SJCRH30 (cell line): Measurements from ENCODE around the gene RNASEH1. TPM values are rescaled to one million over a fixed set of nuclear protein-coding genes. Genes with fewer than 3 reads are reported as not detected.
"Not testable (repeated sequence)": the region's sequence is repeated elsewhere in the genome, so short reads cannot be mapped to it uniquely, and the experiment has no call there.

Experiments
- DNase-seq, 2 experiments: peaks; one replicate each; pipeline ENCODE4 v3.0.0-alpha.2; 2015 to 2020
- H3K27ac ChIP-seq: fragments of 250-450 bp; sonication (Bioruptor Pico); 2 replicates; pipeline ENCODE4 v1.5.1; 2020; ENCODE audit warnings: mild to moderate bottlenecking, moderate library complexity
- H3K27me3 ChIP-seq: fragments of 250-450 bp; sonication (Bioruptor Pico); 2 replicates; pipeline ENCODE4 v1.5.1; 2020; ENCODE audit warnings: mild to moderate bottlenecking, moderate library complexity
- H3K36me3 ChIP-seq: fragments of 250-450 bp; sonication (Bioruptor Pico); 2 replicates; pipeline ENCODE4 v1.5.1; 2020; ENCODE audit warnings: mild to moderate bottlenecking, moderate library complexity
- H3K4me1 ChIP-seq: fragments of 250-450 bp; sonication (Bioruptor Pico); 2 replicates; pipeline ENCODE4 v1.5.1; 2020; ENCODE audit warnings: mild to moderate bottlenecking, moderate library complexity
- H3K4me3 ChIP-seq: fragments of 250-450 bp; sonication (Bioruptor Pico); 2 replicates; pipeline ENCODE4 v1.5.1; 2020; ENCODE audit warnings: mild to moderate bottlenecking, moderate library complexity
- H3K9me3 ChIP-seq: fragments of 250-450 bp; sonication (Bioruptor Pico); replicated peaks from 2 replicates; pipeline ENCODE4 v1.5.1; 2020; ENCODE audit warnings: mild to moderate bottlenecking, moderate library complexity
- total RNA-seq: library from RNA; depleted of rRNA; stranded (reverse); fragments of >200 nt; shearing (Covaris generic); gene quantifications from 2 replicates; pipeline ENCODE4 v1.2.3, GENCODE V29; 2014

The RNASEH1 gene
- total RNA-seq, 1 experiment from 2014 or later = 43.0 TPM

DNA sequence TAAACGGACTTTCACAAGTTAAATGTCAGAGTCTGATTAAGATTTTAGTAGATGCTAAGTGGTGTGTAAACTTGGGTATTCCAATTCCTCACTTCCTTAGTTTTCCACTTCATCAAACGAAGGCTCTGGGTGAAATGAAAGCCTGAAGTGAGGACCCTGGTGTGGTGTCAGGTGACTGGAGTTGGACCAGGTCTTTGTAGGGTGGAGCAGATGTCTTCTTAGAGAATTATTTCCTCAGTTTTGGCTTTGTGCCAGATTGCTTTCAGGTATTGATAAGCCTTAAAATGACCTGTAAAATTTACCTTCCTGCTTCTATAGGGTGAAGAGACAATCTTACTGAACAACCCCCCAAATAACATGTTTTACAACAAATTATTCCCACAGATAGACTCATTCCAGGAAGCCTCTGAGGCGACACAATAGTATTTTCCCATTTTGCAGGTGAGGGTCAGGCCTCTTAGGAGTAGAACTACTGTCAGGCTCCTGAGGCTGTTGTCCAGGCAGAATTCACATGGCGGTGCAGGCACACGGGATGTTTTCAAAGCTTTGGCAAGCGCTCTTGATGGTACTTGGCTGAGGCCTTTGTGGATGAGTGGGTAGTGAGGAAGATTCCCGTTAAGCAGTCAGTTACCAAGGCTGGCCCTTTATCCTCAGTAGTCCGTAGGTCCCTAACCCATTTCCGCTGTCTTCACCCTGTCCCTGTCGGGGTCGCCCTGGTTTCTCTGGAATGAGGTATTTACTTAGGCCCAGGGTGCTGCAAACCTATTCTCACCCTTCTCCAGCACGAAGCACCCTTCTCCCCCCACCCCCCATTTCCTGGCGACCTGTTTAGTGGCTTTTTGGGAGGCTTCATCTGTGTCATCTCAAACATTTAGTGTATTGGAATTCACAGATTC lies 23.5 kb upstream of the RNASEH1 start:
- Histone ChIP-seq H3K27me3 (no peaks in the 10 kb centered on the region), H3K4me1 (peaks cover 4% of the 10 kb centered on the region), H3K27ac (no peak overlapping the region), H3K4me3 (no peak overlapping the region), H3K9me3 (no peaks in the 10 kb centered on the region), H3K36me3 (peaks cover 75% of the 10 kb centered on the region)
- peak in 1 of 2 experiments; percentile 27 for DNase-seq

- peaks cover 87% of the 10 kb centered on the region for H3K36me3 ChIP-seq
- no peak overlapping the region for H3K27ac ChIP-seq
- H3K27me3 ChIP-seq = no peaks in the 10 kb centered on the region
- no peak overlapping the region for H3K4me3 ChIP-seq
- peaks cover 7% of the 10 kb centered on the region for H3K4me1 ChIP-seq
- no peaks in the 10 kb centered on the region for H3K9me3 ChIP-seq
- DNase-seq = no peak
Measured at GRCh38 chr2:3580449-3580848, 22.3 kb upstream of the RNASEH1 start.

DNA sequence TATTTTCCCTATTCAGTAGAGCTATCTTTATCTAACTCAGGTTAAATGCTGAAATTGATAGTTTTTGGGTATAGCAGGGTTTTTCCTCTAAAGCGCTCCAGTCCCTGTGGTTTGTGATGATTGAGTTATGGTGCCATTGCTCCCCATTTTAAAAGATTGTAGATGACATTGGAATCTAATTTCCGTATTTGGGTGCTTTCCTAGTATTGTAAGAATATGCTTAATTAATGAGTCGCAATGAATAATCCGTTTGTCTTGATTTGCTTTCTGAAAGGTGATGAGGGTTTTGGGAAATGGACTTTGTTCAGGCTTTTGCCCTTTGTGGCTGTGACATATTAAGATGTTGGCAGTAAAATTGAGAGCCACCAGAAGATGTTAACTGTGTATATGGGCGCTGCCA lies 20.9 kb upstream of the RNASEH1 start:
- H3K27me3 ChIP-seq = no peaks in the 10 kb centered on the region
- H3K4me1 ChIP-seq = peaks cover 7% of the 10 kb centered on the region
- peaks cover 84% of the 10 kb centered on the region for H3K36me3 ChIP-seq
- no peak overlapping the region for H3K27ac ChIP-seq
- H3K4me3 ChIP-seq = no peak overlapping the region
- DNase-seq = no peak
- H3K9me3 ChIP-seq = no peaks in the 10 kb centered on the region

- peak overlapping the region; percentile 82 for H3K4me3 ChIP-seq
- not testable (repeated sequence) for H3K4me1 ChIP-seq, H3K27me3 ChIP-seq, DNase-seq, H3K9me3 ChIP-seq
- H3K36me3 ChIP-seq = peaks cover 58% of the 10 kb centered on the region
- H3K27ac ChIP-seq = peak overlapping the region; percentile 88
Measured at GRCh38 chr2:3576263-3576630, 18.1 kb upstream of the RNASEH1 start.

- DNase-seq = peak in 1 of 2 experiments; percentile 28
- Histone ChIP-seq H3K9me3 (no peaks in the 10 kb centered on the region), H3K36me3 (peaks cover 53% of the 10 kb centered on the region), H3K4me3 (peak overlapping the region; percentile 82), H3K4me1 (peaks cover 7% of the 10 kb centered on the region), H3K27me3 (no peaks in the 10 kb centered on the region), H3K27ac (peak overlapping the region; percentile 88)
Measured at GRCh38 chr2:3575534-3576262, 17.6 kb upstream of the RNASEH1 start.

DNA sequence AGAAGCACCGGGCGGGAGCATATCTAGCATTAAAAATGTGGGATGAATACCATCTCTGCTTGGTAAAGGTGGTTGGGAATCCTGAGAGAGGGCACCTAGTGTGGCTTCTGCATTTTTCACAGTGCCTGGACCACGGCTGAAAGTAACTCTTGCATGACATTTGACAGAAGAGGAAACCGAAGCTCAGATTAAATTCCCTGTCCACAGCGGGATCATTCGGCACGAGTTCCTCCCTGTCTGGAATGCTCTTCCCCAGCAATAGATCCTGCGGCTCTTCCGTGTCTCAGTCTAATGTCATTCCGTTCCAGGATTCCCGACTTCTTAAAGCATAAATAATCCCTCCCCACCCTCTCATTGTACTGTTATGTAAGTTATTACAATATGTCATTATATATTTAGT lies 16.0 kb upstream of the RNASEH1 start:
- Histone ChIP-seq H3K9me3 (no peaks in the 10 kb centered on the region), H3K4me3 (no peak overlapping the region), H3K27ac (no peak overlapping the region), H3K4me1 (peaks cover 7% of the 10 kb centered on the region), H3K36me3 (peaks cover 38% of the 10 kb centered on the region), H3K27me3 (no peaks in the 10 kb centered on the region)
- no peak for DNase-seq

GRCh38 chr2:3572620-3573019 lies 14.5 kb upstream of the RNASEH1 start:
- no peak overlapping the region for H3K4me3 ChIP-seq
- H3K27ac ChIP-seq = no peak overlapping the region
- peaks cover 7% of the 10 kb centered on the region for H3K4me1 ChIP-seq
- H3K9me3 ChIP-seq = no peaks in the 10 kb centered on the region
- no peak for DNase-seq
- no peaks in the 10 kb centered on the region for H3K27me3 ChIP-seq
- H3K36me3 ChIP-seq = peaks cover 22% of the 10 kb centered on the region

- H3K4me3 ChIP-seq = no peak overlapping the region
- H3K36me3 ChIP-seq = peaks cover 9% of the 10 kb centered on the region
- H3K4me1 ChIP-seq = peaks cover under 1% of the 10 kb centered on the region; the same call in 1 of the 2 replicates
- DNase-seq = no peak
- H3K27ac ChIP-seq = no peak overlapping the region
- H3K9me3 ChIP-seq = no peaks in the 10 kb centered on the region
- no peaks in the 10 kb centered on the region for H3K27me3 ChIP-seq
Measured at GRCh38 chr2:3571284-3571683, 13.2 kb upstream of the RNASEH1 start.

GRCh38 chr2:3569656-3570055 lies 11.5 kb upstream of the RNASEH1 start:
- H3K4me3 ChIP-seq, H3K4me1 ChIP-seq, H3K27me3 ChIP-seq, H3K36me3 ChIP-seq, H3K27ac ChIP-seq, DNase-seq, H3K9me3 ChIP-seq: not testable (repeated sequence)

DNA sequence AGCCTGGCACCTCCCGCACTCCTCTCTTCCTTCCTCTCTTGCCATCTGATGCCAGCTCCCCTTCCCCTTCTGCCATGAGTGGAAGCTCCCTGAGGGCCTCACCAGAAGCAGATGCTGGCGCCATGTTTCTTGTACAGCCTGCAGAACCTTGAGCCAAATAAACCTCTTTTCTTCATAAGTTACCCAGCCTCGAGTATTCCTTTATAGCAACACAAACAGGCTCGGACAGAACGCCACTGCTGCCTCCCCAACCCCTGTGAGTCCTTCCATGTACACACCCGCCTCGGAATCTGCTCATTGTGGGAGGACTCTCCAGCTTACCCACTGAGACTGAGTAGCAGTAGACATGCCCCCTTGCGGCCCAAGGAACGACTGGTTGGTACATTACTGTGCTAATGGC lies 8.7 kb upstream of the RNASEH1 start:
- no peaks in the 10 kb centered on the region for H3K36me3 ChIP-seq
- H3K4me1 ChIP-seq = no peaks in the 10 kb centered on the region
- H3K9me3 ChIP-seq = no peaks in the 10 kb centered on the region; the same call in 1 of the 2 replicates
- H3K4me3 ChIP-seq = no peak overlapping the region
- DNase-seq = no peak
- H3K27ac ChIP-seq = no peak overlapping the region
- H3K27me3 ChIP-seq = no peaks in the 10 kb centered on the region

DNA sequence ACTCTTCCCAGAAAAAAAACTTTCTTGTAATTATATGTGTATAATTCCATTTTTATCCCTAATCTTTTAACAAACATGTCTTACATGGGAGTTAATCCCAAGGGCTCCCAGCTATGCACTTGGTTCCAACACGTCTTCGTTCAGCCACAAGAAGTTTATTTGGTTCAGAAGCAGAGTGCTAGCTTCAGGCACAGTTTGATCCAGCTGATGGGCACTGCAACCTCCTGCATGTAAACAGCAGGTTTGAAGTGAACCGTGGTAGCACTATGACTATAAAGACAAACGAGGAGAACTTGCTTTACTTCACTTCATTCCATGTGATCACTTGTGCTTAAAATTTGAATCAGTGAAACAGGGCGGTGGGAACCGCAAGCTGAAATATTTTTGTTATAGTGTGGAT lies 7.0 kb upstream of the RNASEH1 start:
- H3K27me3 ChIP-seq = no peaks in the 10 kb centered on the region
- no peak overlapping the region for H3K27ac ChIP-seq
- H3K4me3 ChIP-seq = no peak overlapping the region
- DNase-seq = no peak
- H3K4me1 ChIP-seq = no peaks in the 10 kb centered on the region
- no peaks in the 10 kb centered on the region; the same call in 1 of the 2 replicates for H3K9me3 ChIP-seq
- H3K36me3 ChIP-seq = no peaks in the 10 kb centered on the region

- Histone ChIP-seq H3K36me3 (no peaks in the 10 kb centered on the region), H3K27me3 (no peaks in the 10 kb centered on the region), H3K4me3 (no peak overlapping the region), H3K4me1 (peaks cover 6% of the 10 kb centered on the region; the same call in 1 of the 2 replicates), H3K27ac (no peak overlapping the region), H3K9me3 (no peaks in the 10 kb centered on the region; the same call in 1 of the 2 replicates)
- no peak for DNase-seq
Measured at GRCh38 chr2:3563521-3563976, 5.4 kb upstream of the RNASEH1 start.

DNA sequence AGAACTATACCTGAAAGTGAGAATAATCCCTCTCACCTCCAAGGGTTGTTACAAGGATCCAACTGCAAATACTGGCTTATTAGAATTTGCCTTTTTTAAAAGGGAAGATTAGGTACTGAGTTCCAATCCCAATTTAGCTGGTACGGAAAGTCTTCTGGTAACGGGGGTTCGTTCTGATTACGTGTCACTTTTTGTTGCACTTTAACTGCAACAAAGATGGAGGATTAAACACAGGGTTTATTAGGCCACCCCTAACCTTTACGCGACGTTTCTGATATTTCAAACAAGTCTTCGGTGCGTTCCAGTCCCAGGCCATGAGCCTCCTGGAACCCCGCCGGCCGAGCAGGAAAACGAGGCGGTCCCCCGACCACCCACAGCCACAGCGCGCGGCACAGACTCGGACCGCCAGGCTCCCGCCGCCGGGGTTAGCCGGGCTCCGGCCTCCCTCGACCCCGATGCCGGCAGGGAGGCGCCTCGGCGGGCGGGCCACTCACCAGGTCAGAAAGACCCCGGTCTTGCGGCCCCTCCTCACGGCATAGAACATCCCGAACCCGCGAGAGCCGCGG lies 411 bp downstream of the RNASEH1 start:
- H3K27me3 ChIP-seq = no peaks in the 10 kb centered on the region

DNA sequence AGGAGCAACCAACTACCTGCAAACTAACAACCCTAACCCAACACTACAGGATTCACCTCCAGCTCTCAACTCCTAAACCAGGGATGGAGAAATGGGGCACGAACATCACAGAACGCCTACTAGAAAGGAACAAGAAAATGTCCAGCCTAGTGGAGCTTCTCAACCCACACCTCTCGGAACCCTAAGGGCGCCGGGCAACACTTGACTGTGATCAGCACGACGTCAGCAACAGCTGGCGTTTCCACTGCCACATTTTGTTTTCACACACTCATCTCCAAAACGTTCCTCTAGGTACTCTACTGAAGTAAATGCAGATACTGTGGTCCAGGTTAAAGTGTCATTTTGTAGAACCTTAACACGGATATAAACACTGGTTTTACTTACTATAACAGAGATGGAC lies 4.2 kb downstream of the RNASEH1 start:
- peaks cover 8% of the 10 kb centered on the region for H3K4me1 ChIP-seq
- peaks cover 64% of the 10 kb centered on the region for H3K36me3 ChIP-seq
- H3K27me3 ChIP-seq = no peaks in the 10 kb centered on the region
- no peaks in the 10 kb centered on the region for H3K9me3 ChIP-seq
- no peak for DNase-seq
- H3K27ac ChIP-seq = no peak overlapping the region
- H3K4me3 ChIP-seq = no peak overlapping the region

More for the DNA sequence above, 411 bp downstream of the RNASEH1 start:
- H3K4me1 ChIP-seq = peaks cover 11% of the 10 kb centered on the region
- peak overlapping the region; percentile 84 for H3K27ac ChIP-seq
- no peak for DNase-seq
- peaks cover 35% of the 10 kb centered on the region for H3K36me3 ChIP-seq
- H3K4me3 ChIP-seq = peak overlapping the region; percentile 83
- no peaks in the 10 kb centered on the region for H3K9me3 ChIP-seq

DNA sequence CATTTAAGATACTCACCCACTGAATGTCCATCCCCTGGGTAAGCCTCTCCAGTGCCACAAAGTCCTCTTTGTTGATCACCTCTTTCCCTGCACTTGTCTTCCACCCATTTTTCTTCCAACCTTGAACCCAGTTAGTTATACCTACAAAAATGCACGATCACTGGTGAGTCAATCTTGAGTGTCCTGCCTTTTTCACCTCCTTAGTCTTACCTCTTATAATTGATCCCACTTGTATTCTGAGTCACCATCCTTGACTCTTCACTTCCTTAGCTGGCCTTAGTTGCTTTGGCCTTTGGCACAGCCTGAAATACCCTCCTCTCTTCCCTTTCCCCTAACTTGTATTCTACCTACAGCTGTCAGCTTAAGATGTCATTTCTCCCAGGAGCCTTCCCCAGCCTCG lies 10.2 kb downstream of the RNASEH1 start:
- Histone ChIP-seq H3K4me3 (no peak overlapping the region), H3K27me3 (no peaks in the 10 kb centered on the region), H3K9me3 (no peaks in the 10 kb centered on the region), H3K4me1 (no peaks in the 10 kb centered on the region), H3K36me3 (peaks cover 89% of the 10 kb centered on the region), H3K27ac (no peak overlapping the region)
- DNase-seq = no peak
